ENCODE measurements around the gene SYN1. TPM values are rescaled to one million over a fixed set of nuclear protein-coding genes. Genes with fewer than 3 reads are reported as not detected.

The SYN1 gene
- total RNA-seq, 1 donor from 2014 or later = 2.7 TPM

GRCh38 chrX:47523713-47524166 is 95.9 kb downstream of the SYN1 start:
- TF ChIP-seq CTCF (IDR thresholded peaks at IDR 0.05) = no peak
- no peak for TF ChIP-seq POLR2AphosphoS5 (IDR thresholded peaks at IDR 0.05; ENCODE audit: insufficient read depth in 1 of 2, low read depth in 1 of 2)
- TF ChIP-seq POLR2A (IDR thresholded peaks at IDR 0.05) = no peak
- H3K9me3 ChIP-seq = no peaks in the 10 kb centered on the region
- H3K4me1 ChIP-seq = no peaks in the 10 kb centered on the region
- no peaks in the 10 kb centered on the region for H3K36me3 ChIP-seq
- intact Hi-C loops (cut with DNase I) = loop anchor here (10.0 kb wide), 1 partner anchor 329 kb away; the partner anchor contains the start of gene UBA1
- no peak for DNase-seq (ENCODE audit: extremely low spot score in 2 of 2)
- no peaks in the 10 kb centered on the region for H3K27me3 ChIP-seq
- peak overlapping the region; percentile 39 to 48 for H3K4me3 ChIP-seq
- H3K27ac ChIP-seq = no peak overlapping the region

DNA sequence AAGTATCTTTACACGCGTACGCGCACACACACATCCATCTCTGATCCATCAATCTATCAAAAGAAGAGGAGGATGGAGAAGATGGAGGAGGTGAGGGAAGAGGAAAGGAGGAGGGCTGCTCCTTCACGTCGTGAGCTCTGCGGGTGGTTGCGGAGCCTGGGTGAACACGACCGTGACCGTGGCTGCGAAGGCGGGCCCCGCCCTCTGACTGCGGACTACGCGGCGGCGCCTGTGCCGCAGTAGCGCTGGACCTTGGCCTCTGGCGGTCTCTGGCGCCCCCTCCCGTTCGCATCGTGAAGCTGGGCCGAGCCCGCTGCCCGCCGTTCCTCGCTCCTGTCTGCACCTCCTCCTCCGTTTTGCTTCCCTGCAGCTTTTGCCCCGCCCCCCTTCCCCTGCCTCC is 96.4 kb downstream of the SYN1 start:
- no peak for DNase-seq (ENCODE audit: extremely low spot score in 2 of 2)
- Histone ChIP-seq H3K4me3 (peak overlapping the region; percentile 39 to 48), H3K9me3 (no peaks in the 10 kb centered on the region), H3K4me1 (no peaks in the 10 kb centered on the region), H3K27me3 (no peaks in the 10 kb centered on the region), H3K27ac (no peak overlapping the region), H3K36me3 (no peaks in the 10 kb centered on the region)
- intact Hi-C loops (cut with DNase I) = loop anchor here (10.0 kb wide), 1 partner anchor 328 kb away; the partner anchor contains the start of gene UBA1
- TF ChIP-seq POLR2AphosphoS5 (IDR thresholded peaks at IDR 0.05; ENCODE audit: insufficient read depth in 1 of 2, low read depth in 1 of 2) = peak; percentile 25 to 46
- TF ChIP-seq POLR2A (IDR thresholded peaks at IDR 0.05) = no peak
- peak in 2 of 3 experiments; percentile 61 to 78 for TF ChIP-seq CTCF (IDR thresholded peaks at IDR 0.05)

Small RNA genes within 50 kb of the gene (microRNA-seq; reads per million reads assigned to microRNA genes)
- not detected for gene MIR4769 (ENCODE audit: borderline number of aligned reads, borderline replicate concordance)

Small RNA genes within 50 kb of the gene (small RNA-seq; reads per million reads assigned to genes)
- not detected for gene MIR4769

Other genes starting within 250 kb of the SYN1 start
- gene ZNF157, start 249.3 kb downstream of the SYN1 start, total RNA-seq = not detected
- gene ZNF41, start 136.6 kb downstream of the SYN1 start, total RNA-seq = 4.9 TPM
- 31.4 TPM for gene ARAF, start 58.7 kb downstream of the SYN1 start, total RNA-seq
- gene TIMP1, start 37.4 kb downstream of the SYN1 start, total RNA-seq = 309 TPM
- gene CFP, start 10.1 kb upstream of the SYN1 start, total RNA-seq = 0.74 TPM
- gene ELK1, start 30.7 kb upstream of the SYN1 start, total RNA-seq = 18.9 TPM
- gene UXT, start 39.3 kb upstream of the SYN1 start, total RNA-seq = 93.3 TPM
- gene ZNF81, start 217.0 kb upstream of the SYN1 start, total RNA-seq = 6.9 TPM

Data from vagina (tissue), 2 donors.